ENCODE measurements around the gene CHD3.
"Not testable (repeated sequence)": the region's sequence is repeated elsewhere in the genome, so short reads cannot be mapped to it uniquely, and the experiment has no call there.

The CHD3 gene

GRCh38 chr17:7850701-7851437 lies 37.7 kb upstream of the CHD3 start:
- DNase-seq: no peak

- DNase-seq: peak; percentile 92 to 97 (median 94)
Observed at GRCh38 chr17:7851438-7852261, 36.9 kb upstream of the CHD3 start.

GRCh38 chr17:7852262-7852670 lies 36.3 kb upstream of the CHD3 start:
- DNase-seq: no peak

- DNase-seq: no peak
Observed at GRCh38 chr17:7852919-7853690, 35.5 kb upstream of the CHD3 start.

- DNase-seq: no peak
Observed at GRCh38 chr17:7853691-7854038, 34.9 kb upstream of the CHD3 start.

- no peak for DNase-seq
Observed at GRCh38 chr17:7854078-7854777, 34.4 kb upstream of the CHD3 start.

GRCh38 chr17:7854851-7855659 lies 33.5 kb upstream of the CHD3 start, which contains the start of gene TMEM88:
Gene TMEM88 (plus strand): TSS chr17:7855066. CDS start chr17:7855075, 9 bp downstream.
- no peak for DNase-seq

GRCh38 chr17:7855660-7856010 lies 33.0 kb upstream of the CHD3 start:
- no peak for DNase-seq

- peak in 1 of 5 donors; percentile 49 for DNase-seq
Observed at GRCh38 chr17:7856011-7856810, 32.4 kb upstream of the CHD3 start.

GRCh38 chr17:7856811-7857712 lies 31.5 kb upstream of the CHD3 start, which contains the start of gene NAA38:
Gene NAA38 (minus strand): TSS chr17:7857559. CDS start chr17:7857463, 96 bp downstream.
- DNase-seq: peak; percentile 86 to 99 (median 94)

GRCh38 chr17:7857713-7858521 lies 30.7 kb upstream of the CHD3 start, which contains the start of gene CYB5D1:
Gene CYB5D1 (plus strand): TSS chr17:7858003. CDS start chr17:7858135, 132 bp downstream.
- DNase-seq: peak; percentile 67 to 92 (median 79)

- peak in 2 of 5 donors; percentile 25 to 34 for DNase-seq
Observed at GRCh38 chr17:7858522-7858810, 30.1 kb upstream of the CHD3 start.

- DNase-seq: no peak
Observed at GRCh38 chr17:7859028-7859427, 29.6 kb upstream of the CHD3 start.

- DNase-seq: peak in 1 of 5 donors; percentile 26
Observed at GRCh38 chr17:7862692-7863437, 25.7 kb upstream of the CHD3 start.

- DNase-seq: not testable (repeated sequence)
Observed at GRCh38 chr17:7864384-7864783, 24.2 kb upstream of the CHD3 start.

- no peak for DNase-seq
Observed at GRCh38 chr17:7864995-7865650, 23.5 kb upstream of the CHD3 start.

GRCh38 chr17:7867881-7868329 lies 20.7 kb upstream of the CHD3 start:
- peak in 1 of 5 donors; percentile 24 for DNase-seq

Data from T-helper 1 cell (primary cell).